NCI-H1048 (cell line): ENCODE data around the gene PFDN4.
A peak's percentile ranks its signal among the peaks of the same experiment; 100 is the strongest.

ENCODE experiments used
- DNase-seq: peaks from one replicate; lab custom pipeline; 2025; lab: John Stamatoyannopoulos, UW

The PFDN4 gene, protein sequence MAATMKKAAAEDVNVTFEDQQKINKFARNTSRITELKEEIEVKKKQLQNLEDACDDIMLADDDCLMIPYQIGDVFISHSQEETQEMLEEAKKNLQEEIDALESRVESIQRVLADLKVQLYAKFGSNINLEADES

DNA sequence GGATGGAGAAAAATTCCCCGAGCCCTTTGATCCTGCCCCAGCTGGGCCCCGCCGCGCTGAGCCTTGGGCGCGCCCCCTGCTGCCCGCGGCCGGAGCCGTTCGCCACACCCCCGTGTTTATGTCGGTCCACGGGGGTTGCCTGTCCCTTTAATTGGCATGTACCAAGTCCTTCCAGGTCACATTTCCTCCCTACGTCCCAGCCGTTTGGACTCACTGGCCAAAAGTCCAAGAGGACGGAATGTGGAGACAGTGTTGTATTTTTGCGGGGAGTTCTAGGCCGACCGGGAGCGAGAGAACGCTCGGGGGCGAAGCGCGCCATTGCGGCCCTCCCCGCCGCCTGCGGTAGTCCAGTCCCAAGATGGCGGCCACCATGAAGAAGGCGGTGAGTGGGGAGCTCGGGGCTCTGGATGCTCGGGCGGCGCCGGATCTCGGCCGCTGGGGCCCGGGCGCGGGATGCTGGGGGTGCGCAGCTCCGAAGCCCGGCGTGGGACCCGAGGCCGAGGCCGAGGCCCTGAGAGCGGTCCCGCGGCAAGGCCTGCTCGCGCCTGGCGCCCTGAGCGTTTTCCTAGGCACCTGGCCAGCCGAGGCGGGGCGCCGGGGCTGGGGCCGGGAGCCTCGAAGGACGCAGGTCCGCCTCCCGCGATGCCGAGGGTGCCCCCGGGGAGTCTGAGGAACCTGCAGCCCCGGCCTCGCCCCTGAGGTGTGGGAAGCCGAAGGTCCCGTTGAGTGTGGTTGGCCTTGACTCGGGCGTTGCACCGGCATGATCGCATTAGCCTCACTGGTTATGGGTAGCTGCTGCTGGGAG, at the start of gene PFDN4:
PFDN4 (plus strand) TSS at position 345 of the 805 bp plus-strand sequence; CDS start at position 359, 14 bp downstream.
- DNase-seq, result peak; percentile 31

DNA sequence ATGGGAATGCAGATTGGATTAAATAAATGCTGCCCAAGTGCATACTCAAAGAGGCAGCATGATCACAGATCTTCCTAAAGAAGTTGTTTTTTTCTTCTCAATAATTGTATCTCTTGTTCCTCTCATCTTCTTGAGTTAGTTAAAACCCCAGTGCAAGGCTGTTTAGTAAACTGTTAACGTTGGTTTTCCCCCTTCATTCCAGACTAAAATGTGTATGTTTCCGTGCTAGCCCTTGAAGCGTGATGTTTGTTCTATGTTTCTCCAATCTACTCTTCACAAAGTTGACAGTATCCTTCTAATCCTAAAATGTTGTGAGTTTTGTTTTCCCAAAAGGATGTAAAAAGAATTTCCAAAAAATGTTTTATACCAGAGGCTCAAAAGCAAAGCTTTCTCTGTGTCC, 49.7 kb upstream of the PFDN4 start:
- DNase-seq, result no peak

DNA sequence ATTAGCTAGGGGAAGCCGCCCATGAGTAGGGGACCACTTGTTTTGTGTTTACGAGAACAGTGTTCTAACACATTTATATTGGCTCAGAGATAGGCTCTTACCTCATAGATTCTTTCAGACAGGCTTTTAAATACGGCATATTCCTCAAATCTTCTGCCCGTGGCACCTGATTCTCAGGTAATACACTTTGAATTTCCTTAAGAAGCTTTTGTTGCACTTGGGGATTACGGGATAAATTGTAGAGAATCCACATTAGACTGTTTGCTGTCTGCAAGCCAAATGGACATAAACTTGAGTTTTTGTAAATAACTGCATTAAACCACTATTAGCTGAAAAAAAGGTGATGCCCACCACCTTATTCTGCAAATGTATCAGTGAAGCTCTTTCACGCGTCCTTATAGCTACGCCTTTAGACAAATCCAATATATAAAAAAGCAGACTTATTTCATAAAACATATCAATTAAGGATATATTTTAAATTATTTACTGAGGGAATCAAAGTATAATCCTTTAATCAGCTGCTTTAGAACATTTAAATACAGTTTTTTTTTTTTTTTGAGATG, 49.0 kb upstream of the PFDN4 start:
- no peak for DNase-seq

DNA sequence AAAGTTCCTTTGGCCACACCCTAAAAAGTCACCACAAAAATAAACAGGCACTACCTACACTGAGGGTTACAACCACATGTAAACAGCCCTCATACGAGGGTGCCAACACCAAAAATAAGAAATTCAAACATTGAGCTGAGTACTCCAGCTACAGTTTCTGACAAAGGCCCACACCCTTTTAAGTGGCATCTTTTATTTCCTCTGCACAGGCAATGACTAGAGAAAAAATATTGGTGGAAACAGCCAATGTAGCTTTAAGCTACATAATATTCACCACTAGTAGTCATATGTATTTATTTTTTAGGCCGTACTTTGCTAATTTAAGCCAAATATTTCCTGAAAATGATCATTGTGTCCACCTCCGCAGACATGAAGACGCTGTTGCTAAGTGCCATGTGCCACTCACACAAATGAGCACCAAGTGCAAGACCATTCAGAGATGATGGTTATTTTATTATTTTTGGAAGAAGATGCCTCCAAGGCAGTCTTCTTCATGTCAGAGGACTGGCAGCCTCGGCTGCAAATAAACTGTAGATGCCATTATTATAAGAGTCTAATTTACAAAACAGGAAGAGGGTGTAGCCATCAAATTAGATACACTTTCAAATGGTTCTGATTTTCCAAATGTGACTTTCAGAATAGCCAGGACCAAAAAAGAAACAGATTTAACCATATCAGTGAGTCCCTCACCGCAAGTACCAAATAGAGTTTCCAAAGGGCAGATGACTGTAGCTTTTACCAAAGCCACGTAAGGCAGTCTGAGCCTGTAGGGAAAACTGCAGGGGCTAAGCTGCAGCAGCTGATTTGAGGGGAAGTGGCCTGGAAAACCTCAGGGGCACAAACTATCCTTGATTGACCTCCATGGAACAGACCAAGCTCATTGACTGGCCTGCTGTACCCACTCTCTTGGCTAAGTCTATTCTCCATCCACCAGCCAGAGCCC, 47.6 kb upstream of the PFDN4 start:
- no peak for DNase-seq

DNA sequence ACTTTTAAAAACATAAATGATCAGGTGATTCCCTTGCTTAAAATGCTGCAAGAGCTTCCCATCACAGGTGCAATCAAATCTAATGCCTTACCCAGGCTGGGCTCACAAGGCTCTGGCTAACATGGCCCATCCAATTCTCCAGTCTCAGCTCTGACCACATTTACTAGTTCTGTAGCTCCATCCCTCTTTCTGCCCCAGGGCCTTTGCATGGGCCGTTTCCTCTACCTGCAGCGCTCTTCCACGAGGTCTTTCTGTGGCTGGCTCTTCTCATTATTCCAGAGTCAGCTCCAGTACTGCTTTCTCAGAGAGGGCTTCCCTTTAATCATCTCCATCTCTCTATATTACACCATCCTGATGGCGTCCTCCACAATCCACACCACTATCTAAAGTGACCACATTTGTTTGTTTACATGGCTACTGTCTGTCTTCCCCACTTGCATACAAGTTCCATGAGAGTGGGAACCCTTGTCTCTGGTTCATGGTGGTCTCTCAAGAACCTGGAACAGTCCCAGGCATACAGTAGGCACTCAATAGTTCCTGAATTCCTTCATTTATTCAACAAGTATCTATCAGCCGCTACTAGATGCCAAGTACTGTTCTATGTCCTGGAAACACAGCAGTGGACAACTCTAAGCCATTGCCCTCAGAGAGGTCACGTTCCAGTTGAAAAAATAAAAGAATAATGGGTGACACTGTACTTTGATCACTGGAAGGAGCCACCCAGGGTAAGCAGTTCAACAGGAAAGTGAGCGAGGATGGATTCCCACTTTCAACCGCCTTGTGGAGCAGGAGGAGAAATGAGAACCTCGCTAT, 46.7 kb upstream of the PFDN4 start:
- no peak for DNase-seq

DNA sequence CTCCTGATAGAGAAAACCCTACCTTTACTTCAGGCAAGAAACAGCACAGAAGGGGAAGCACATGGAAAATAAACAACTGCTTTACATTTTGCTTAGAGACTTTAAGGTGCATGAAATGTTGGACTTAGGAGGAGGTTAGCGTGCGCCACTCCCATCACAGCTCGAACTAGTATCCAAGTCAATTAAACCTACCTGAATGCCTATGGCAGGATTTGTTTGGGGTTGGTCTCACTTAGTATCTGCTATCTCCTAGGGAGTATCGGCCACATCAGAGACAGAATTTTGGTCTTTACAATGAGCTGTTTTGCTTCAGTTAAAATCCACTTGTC, 46.1 kb upstream of the PFDN4 start:
- no peak for DNase-seq

DNA sequence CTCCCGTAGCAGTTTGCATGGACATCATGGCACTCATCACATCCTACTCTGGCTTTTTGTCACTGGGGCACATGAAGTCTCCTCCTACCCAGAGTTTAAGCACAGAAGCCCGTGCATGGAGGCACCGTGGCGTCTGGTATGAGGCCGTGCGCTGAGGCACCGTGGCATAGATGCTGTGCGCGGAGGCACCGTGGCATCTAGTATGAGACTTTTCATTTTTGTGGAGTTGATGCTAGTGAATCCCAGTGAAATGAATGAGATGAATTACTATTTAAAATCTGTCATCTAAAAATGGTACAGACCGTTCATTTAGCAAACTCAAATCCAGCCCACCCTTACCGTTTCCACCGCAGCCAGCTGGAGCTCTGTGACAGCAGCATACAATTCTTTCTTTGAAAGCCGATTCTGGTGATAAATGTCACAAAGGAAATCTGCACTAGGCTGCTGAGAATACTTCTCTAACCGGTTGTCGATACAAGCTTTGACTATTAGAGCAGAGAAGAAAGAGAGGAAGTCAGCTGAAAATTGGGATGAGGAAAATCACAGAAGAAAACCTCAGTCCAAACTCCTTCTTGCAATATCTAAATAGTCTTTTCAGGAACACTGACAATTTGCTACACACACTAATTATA, 45.4 kb upstream of the PFDN4 start:
- DNase-seq, result no peak

DNA sequence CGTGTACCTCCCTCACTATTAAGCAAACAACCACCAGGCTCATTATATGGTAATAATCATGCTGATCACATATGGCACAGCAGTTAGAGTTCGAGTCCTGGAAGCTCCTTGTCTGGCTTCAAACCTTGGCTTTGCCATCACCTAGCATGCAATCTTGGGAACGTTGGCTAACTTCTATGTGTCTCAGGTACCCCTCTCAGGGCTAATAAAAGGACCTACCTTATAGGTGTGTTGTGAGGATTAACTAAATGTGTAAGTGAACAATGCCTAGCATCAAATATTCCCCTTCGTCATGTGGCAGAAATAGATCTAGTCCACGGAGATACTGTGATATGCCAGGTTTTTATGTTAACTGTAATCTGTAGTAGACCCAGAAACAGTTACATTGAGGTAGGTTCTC, 44.5 kb upstream of the PFDN4 start:
- DNase-seq, result no peak

DNA sequence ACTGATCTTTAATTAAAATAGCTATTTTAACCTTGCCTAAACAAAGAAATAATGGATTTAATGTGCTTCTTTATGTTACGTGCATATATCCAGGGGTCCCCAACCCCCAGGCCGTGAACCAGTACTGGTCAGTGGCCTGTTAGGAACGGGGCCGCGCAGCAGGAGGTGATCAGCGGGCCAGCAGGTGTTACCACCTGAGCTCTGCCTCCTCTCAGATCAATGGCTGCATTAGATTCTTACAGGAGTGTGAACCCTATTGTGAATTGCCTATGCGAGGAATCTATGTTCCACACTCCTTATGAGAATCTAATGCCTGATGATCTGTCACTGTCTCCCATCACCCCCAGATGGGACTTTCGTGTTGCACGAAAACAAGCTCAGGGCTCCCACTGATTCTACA, 42.9 kb upstream of the PFDN4 start:
- no peak for DNase-seq

DNA sequence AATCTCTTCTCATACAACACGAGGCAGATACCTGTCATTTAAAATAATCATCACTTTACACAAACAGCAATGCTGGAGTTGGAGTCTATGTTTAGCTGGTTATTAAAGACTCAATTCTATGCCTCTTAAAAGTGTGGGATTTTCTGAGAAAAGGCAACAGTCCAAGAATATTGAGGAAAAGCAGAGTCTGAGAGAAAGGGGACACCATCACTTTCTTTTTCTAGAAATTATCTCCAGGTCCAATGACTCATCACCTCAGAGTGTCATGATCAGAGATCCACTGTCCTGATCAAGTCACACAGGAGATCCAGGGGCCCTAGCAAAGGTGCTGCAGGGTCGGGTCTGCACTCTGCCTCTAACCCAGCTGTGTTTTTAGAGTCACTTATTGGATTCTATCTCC, 42.1 kb upstream of the PFDN4 start:
- DNase-seq, result no peak

DNA sequence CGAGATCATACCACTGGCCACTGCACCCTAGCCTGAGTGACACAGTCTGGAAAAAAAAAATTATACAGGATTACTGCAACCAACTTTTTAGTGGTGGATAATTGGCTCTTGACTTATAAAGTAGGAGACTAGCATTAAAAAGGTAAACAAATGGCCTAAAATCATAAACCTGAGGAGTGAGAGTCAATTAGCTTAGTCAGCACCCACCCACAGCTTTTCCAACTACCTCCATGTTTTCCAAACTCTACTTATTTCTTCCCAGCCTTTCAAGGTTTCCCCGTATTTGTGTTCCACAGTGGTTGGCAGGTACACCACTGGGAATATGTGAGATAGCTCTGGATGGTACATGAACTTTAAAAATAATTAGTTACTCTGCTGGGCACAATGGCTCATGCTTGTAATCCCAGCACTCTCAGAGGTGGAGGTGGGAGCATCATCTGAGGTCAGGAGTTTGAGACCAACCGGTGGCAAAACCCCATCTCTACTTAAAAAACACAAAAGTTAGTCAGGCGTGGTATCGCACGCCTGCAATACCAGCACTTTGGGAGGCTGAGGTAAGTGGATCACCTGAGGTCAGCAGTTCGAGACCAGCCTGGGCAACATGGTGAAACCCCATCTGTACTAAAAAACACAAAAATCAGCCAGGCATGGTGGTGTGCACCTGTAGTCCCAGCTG, 40.8 kb upstream of the PFDN4 start:
- DNase-seq, result no peak

DNA sequence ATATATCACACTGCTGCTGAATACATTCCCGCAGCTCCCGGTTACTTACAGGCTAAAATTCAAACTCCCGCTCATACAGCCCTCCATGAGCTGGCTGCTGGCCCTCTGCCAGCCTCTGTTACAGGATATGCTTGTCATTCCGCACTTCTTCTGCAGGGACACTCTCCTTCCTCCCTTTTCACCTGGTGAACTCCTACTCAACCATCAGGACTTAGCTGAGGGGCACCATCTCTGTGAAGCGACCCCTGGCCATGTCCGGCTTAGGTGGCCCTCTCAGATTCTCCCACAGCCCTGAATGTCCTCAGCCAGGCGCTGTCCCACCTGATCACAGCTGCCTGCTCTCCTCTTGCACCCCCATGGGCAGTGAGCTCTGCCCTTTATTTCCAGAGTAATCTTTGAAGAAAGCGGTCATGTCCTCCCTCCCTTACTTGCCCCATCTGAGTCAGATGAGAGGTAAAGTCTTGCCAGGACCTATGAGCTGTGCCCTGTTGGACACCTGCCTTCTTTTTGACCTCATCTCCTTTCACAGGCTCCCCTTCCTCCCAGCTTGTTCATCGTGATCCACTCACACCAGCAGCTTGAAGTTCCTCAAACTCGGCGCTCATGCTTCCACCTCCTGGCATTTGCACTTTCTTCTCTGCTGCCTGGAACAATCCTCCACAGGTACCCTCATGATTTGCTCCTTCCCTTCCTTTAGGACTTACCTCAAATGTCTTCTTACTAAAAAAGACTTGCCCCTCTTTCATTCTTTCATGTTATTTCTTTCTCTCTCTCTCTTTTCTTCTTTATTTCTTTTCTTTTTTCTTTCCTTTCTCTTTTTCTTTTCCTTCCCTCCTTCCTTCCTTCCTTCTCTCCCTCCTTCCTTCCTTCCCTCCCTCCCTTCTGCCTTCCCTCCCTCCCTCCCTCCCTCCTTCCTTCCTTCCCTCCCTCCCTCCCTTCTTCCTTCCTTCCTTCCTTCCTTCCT, 39.7 kb upstream of the PFDN4 start:
- DNase-seq, result no peak

DNA sequence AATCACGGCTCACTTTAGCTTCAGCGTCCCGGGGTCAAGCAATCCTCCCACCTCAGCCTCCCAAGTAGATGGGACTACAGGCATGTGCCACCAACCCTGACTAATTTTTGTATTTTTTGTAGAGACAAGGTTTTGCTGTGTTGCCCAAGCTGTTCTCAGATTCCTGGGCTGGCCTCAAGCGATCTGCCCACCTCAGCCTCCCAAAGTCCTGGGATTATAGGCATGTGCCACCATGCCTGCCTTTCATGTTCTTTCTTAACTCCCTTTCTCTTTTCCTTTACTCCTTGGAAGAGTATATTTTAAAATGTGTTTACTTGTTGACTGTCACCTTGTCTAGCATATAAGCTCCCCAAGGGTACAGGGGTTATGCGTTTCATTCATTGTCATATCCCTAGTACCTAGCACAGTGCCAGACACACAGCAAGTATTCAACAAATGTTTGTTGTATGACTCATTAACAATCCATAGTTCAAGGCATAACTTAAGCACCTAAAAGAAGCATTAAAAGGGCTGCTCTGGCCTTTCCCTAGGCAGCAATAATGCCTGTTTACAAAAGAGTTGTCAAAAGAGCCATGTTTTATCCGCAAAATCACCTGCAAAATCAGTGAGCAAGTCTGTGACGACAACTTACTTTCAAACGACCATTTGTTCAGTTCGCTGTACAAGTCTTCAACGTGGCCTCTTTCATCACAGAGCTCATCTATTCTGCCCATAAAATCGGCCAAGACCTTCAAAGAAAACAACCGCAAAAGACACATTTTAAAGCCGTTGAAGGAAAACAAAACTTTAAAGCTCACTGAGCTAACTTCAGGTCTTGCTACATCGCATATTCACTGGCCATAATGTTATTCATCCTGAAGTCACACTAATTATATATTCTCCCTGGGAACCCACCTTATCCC, 38.7 kb upstream of the PFDN4 start:
- no peak for DNase-seq

DNA sequence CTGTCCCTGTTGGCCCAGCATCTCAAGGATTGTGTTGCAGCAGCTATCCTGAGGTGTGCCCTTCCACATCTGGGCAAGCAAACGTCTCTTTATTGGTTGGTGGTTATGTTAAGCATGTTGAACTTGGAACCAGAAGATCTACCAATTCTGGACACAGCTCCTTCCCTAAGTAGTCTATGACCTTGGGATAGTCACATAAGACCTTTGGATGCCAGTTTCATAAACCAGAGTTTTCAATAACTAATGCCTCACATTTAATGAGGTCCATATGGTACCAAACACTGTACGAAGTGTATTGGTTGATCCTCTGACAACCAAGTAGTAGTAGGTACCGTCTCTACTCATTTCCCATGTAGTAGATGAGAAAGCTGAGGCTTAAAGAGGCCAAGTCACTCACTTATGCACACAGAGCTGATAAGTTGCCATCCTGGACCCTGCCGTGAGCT, 37.8 kb upstream of the PFDN4 start:
- DNase-seq, result no peak

DNA sequence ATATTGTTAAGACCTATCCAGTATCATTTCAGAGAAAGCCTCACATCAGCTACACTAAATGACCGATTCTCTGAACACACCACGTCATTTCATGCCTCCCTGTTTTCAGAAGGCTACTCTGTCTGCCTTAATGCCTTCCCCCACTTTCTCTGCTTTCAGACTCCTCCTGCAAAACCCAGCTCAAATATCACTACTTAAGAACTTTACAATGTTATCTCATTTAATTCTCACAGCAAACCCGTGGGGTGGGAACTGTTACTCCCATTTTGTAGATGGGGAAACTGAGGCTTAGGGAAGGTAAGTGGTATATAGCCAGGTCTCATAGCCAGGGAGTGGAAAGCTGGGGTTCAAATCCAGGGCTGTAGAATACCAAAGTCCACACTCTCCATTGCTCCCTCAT, 36.9 kb upstream of the PFDN4 start:
- no peak for DNase-seq

DNA sequence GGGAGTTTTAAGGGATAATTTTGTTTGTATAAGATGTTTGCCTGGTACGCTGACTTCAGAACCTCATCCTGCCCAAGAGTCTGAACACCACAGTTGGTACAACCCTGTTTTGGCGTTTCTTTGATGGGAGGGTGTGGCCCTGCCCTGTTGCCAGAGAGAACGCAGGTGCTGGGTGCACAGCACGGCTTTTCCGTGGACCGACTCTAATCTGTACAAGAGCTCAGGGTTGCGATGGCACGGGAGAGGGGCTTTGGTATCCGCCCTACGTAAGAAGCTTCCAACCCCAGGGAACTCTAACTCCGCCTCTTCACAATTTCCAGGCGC, 35.4 kb upstream of the PFDN4 start:
- no peak for DNase-seq

DNA sequence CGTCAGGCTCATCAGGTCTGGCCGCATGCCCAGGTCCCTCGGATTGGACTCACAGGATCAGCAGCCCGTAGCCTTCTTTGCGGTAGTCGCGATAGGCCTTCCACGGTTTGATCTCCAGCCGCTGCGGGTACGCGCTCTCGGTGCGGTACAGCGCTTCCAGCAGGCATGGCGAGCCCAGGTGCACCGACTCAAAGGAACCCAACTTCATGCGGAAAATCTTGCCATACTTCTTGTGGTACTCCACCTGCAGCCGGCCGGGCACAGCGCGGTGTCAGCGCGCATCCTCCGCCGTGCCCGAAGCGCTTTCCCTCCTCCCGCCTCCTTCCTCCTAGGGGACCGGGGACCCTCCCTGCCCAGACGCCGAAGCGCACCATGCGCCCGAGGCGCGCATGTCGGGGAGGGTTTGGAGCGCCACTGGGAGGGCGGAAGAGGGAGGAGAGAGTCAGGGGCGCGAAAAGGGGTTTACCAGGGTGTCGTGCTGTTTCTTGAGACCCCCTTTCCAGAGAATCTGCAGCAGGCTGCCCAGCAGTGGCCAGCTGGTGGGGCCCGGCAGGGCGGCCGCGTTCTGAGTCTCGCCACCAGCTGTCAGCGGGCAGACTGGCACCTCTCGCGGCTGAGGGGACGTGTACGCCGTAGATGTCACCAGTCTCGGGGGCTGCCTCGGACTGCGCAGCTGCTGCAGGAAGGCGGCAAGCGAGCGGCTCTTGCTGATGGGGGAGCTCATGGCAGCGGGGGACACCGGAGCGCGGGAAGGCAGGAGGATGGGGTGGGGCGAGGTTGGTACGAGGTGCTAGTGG, 34.8 kb upstream of the PFDN4 start:
- DNase-seq, result no peak
